ENCODE data around the gene RUNDC3A.
"Not testable (repeated sequence)": the region's sequence is repeated elsewhere in the genome, so short reads cannot be mapped to it uniquely, and the experiment has no call there.

RUNDC3A gene

GRCh38 chr17:44318077-44318892 lies 9.9 kb downstream of the RUNDC3A start:
- DNase-seq (ENCODE audit: low read depth) = no peak

- DNase-seq (ENCODE audit: low read depth) = no peak
These were observed 11.7 kb downstream of the RUNDC3A start for GRCh38 chr17:44320066-44320465.

GRCh38 chr17:44321246-44322120 lies 13.1 kb downstream of the RUNDC3A start:
- DNase-seq (ENCODE audit: low read depth) = no peak

GRCh38 chr17:44322236-44322895 lies 14.0 kb downstream of the RUNDC3A start:
- DNase-seq (ENCODE audit: low read depth) = no peak

GRCh38 chr17:44323359-44324091 lies 15.1 kb downstream of the RUNDC3A start:
- DNase-seq (ENCODE audit: low read depth) = no peak

GRCh38 chr17:44324092-44324570 lies 15.7 kb downstream of the RUNDC3A start:
- peak; percentile 26 for DNase-seq (ENCODE audit: low read depth)

GRCh38 chr17:44324571-44325275 lies 16.3 kb downstream of the RUNDC3A start, which contains the start of gene SLC25A39:
TSS of gene SLC25A39 (minus strand) at chr17:44324823. CDS start at chr17:44323562, 1,261 bp downstream.
- peak; percentile 91 for DNase-seq (ENCODE audit: low read depth)

- peak; percentile 98 for DNase-seq (ENCODE audit: low read depth)
These were observed 18.6 kb downstream of the RUNDC3A start for GRCh38 chr17:44326861-44327444.

GRCh38 chr17:44327715-44328449 lies 19.5 kb downstream of the RUNDC3A start:
- no peak for DNase-seq (ENCODE audit: low read depth)

GRCh38 chr17:44329516-44329915 lies 21.1 kb downstream of the RUNDC3A start:
- DNase-seq (ENCODE audit: low read depth) = not testable (repeated sequence)

GRCh38 chr17:44330263-44330662 lies 21.9 kb downstream of the RUNDC3A start:
- DNase-seq (ENCODE audit: low read depth) = not testable (repeated sequence)

- DNase-seq (ENCODE audit: low read depth) = peak; percentile 71
These were observed 22.9 kb downstream of the RUNDC3A start for GRCh38 chr17:44331249-44331760.

GRCh38 chr17:44333371-44333770 lies 25.0 kb downstream of the RUNDC3A start:
- DNase-seq (ENCODE audit: low read depth) = no peak

- no peak for DNase-seq (ENCODE audit: low read depth)
These were observed 25.9 kb downstream of the RUNDC3A start for GRCh38 chr17:44334315-44334714.

GRCh38 chr17:44334727-44335126 lies 26.3 kb downstream of the RUNDC3A start:
- no peak for DNase-seq (ENCODE audit: low read depth)

- DNase-seq (ENCODE audit: low read depth) = no peak
These were observed 27.2 kb downstream of the RUNDC3A start for GRCh38 chr17:44335564-44335963.

GRCh38 chr17:44335968-44336367 lies 27.6 kb downstream of the RUNDC3A start:
- DNase-seq (ENCODE audit: low read depth) = no peak

GRCh38 chr17:44338702-44339101 lies 30.3 kb downstream of the RUNDC3A start:
- DNase-seq (ENCODE audit: low read depth) = no peak

- DNase-seq (ENCODE audit: low read depth) = not testable (repeated sequence)
These were observed 32.2 kb downstream of the RUNDC3A start for GRCh38 chr17:44340553-44340952.

All from EH (cell line).